GM18870 (cell line): ENCODE results near the gene LRRC43.

Experiments
- ATAC-seq: cut with Tn5 transposase; IDR thresholded peaks from one replicate; pipeline ENCODE4 v1.9.1; 2021; ENCODE audit warnings: moderate library complexity; ENCODE audit not compliant: unreplicated experiment

The LRRC43 gene

GRCh38 chr12:122225683-122226365, 42.9 kb downstream of the LRRC43 start, which contains the start of gene DIABLO:
TSS of gene DIABLO (minus strand) at chr12:122226052. CDS start at chr12:122226014, 38 bp downstream.
- peak; percentile 76 for ATAC-seq

DNA sequence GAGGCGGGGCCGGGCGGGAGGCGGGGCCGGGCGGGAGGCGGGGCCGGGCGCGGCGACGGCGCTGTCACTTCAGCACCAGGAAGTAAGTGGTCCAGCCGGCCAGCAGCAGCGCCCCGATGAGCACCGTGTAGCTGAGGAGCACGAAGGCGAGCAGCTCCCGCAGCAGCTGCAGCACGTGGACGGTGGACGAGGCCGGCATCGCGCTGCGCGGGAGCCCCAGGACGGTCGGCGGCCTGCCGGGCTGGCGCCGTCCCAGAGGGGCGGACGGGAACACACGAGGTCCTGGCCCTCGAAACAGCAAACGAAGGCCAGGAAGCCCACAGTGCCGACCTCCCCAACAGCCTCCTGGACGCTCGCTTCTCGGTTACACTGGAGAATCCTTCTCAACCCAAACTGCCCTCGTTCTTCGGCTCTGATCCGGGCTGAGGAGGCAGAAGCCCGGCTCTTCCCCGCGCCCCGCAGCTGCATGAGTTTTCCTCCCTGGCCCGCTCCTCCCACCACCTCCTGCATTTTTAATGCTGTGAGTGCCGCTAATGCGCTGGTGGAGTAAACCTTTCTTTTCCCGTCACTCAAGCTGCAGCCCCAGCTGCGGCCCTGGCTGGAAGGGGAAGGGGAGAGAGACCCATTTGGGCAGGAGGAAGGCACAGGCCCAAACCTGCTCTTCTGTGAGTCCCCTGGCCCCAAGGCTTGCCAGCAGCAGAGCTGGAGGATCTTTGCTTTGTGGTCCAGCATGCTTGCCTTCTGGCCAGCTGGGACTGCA, 43.6 kb downstream of the LRRC43 start:
- peak; percentile 42 for ATAC-seq

DNA sequence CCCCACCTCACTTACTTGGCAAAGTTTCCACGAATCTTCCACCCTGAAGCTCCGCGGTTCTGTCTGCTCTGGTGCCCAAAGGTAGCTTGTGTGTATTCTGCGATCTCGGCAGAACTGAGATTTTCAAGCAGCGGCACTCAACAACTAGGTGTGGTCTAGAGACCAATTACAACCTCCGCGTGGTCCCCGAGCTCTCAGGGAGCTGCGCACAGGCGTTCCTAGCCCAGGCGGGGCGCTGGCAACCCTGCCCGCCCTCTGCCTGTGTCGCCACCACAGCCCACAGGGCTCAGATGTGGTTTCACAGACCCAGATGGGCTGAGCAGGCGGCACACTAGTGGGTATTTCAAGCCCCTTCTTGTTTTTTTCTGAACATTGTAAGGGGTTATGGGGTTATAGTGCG, 44.4 kb downstream of the LRRC43 start:
- no peak for ATAC-seq

GRCh38 chr12:122228092-122228491, 45.2 kb downstream of the LRRC43 start:
- ATAC-seq = no peak

- ATAC-seq = no peak
Observed at GRCh38 chr12:122230798-122231197, 47.9 kb downstream of the LRRC43 start.

- ATAC-seq = no peak
Observed at GRCh38 chr12:122232691-122233090, 49.8 kb downstream of the LRRC43 start.

- no peak for ATAC-seq
Observed at GRCh38 chr12:122235741-122236140, 52.8 kb downstream of the LRRC43 start.

- ATAC-seq = no peak
Observed at GRCh38 chr12:122238861-122239260, 55.9 kb downstream of the LRRC43 start.

DNA sequence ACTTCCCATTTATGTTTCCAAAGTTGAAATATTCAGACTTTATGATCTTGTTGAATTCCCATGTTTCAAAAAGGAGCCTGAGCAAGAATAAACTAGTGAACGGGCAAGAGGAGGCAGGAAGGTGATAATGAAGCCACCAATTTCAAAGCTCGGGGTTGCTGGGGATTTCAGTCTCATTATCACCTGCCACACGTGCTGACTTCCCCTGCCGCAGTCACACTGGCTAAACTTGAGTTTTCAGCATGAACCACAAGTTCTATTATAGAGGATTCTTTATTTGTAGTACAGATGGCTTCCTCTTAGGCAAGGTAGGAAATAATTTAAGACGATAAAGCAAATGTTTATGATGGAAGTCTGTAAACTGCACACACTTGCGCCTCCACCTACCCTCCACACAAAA, 61.0 kb downstream of the LRRC43 start:
- ATAC-seq = no peak

- ATAC-seq = no peak
Observed at GRCh38 chr12:122244565-122245371, 61.8 kb downstream of the LRRC43 start.

DNA sequence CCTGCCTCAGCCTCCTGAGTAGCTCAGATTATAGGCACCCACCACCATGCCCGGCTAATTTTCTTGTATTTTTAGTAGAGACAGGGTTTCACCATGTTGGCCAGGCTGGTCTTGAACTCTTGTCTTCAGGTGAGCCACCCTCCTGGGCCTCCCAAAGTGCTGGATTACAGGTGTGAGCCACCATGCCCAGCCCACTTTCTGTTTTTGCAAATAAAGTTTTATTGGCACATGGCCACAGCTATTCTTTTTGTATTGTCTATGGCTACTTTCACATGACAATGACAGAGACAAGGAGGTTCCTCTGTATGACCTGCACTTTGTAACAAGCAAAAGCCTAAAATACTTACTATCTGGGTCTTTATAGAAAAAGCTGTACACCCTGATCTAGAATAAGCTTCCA, 62.6 kb downstream of the LRRC43 start:
- ATAC-seq = no peak

DNA sequence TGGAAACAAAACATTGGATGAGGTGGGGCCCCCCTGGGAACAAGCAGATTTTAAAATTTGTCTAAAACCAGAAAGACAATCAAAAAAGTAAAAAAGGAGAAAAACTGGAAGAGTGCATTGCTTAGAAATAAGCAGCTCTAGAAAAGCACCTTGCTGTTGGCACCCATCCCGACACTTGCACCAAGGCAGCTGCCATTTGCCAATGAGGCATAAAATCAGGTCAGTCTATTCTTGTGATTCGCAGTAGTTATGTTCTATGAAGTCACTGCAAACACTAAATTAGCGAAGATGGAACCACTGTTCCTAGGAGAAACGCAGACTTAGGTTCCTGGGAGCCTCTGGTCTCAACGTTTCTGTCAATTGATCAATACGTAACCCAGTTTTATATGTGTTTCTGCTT, 67.1 kb downstream of the LRRC43 start:
- no peak for ATAC-seq

DNA sequence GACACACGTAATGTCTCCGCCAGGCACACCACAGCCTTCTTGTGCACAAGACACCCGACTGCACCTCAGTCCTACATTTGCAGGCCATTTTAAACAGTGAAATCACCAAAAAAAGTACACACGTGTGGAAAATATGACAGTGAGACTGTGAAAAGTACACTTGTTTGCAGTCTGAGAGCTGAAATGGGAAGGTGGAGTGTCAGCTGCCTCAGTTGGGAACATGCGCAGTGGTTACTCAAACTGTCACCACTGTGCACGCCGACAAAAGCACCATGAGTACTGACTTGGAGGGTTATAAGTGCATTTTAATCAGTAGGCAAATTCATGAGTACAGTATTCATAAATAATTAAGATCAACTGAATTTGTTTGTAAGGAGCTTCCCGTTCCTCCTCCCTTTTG, 67.6 kb downstream of the LRRC43 start:
- no peak for ATAC-seq
